OCI-LY1 (cell line): ENCODE data around the gene USP2.

Source experiments
- EZH2 ChIP-seq: fragments of 200-600 bp; sonication (generic), shearing (Covaris generic); IDR thresholded peaks from 2 replicates; pipeline ENCODE4 v1.8.0; 2017; ENCODE audit warnings: borderline replicate concordance, mixed run types, mild to moderate bottlenecking, antibody characterized with exemption, low read length, moderate library complexity, mixed read lengths
- TF ChIP-seq, protein P1 (sequence below): fragments of 200-600 bp; sonication (generic), shearing (Covaris generic); IDR thresholded peaks from 2 replicates; pipeline ENCODE4 v1.5.1; 2017; ENCODE audit warnings: mild to moderate bottlenecking, antibody characterized with exemption, low read length, moderate library complexity, mixed read lengths

DNA sequence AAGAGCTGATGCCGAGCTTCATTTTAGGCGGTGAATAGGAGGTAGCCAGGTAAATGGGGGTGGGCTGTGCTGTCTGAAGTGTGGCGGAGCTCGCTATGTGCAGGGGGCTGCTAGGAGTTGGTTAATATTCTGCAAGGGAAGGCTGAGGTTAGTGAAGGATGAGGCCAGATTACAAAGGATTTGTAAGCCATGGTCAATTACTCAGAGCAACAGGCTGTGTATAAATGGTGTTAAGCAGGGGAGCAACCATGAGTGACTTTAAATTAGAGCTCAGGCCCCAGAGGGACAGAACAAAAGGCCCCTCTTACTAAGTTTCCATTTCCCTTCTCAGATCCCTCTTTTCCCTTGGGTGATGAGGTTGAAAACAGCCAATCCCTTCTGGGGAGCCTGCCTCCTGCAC, 57.3 kb downstream of the USP2 start:
- TF ChIP-seq, protein P1, sequence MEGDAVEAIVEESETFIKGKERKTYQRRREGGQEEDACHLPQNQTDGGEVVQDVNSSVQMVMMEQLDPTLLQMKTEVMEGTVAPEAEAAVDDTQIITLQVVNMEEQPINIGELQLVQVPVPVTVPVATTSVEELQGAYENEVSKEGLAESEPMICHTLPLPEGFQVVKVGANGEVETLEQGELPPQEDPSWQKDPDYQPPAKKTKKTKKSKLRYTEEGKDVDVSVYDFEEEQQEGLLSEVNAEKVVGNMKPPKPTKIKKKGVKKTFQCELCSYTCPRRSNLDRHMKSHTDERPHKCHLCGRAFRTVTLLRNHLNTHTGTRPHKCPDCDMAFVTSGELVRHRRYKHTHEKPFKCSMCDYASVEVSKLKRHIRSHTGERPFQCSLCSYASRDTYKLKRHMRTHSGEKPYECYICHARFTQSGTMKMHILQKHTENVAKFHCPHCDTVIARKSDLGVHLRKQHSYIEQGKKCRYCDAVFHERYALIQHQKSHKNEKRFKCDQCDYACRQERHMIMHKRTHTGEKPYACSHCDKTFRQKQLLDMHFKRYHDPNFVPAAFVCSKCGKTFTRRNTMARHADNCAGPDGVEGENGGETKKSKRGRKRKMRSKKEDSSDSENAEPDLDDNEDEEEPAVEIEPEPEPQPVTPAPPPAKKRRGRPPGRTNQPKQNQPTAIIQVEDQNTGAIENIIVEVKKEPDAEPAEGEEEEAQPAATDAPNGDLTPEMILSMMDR = no peak
- no peak for TF ChIP-seq EZH2
